ENCODE results near the gene SPACA9. TPM values are rescaled to one million over a fixed set of nuclear protein-coding genes. Genes with fewer than 3 reads are reported as not detected.

SPACA9 gene
- total and polyA plus RNA-seq, 2 of the 4 experiments (the other 2 are of a cell fraction), result 0.90 to 4.9 TPM

GRCh38 chr9:132896906-132897305, 18.2 kb downstream of the SPACA9 start:
- no TSS peak for BruUV-seq (replicated peaks)
- TF ChIP-seq USF2 (IDR thresholded peaks at IDR 0.05; ENCODE audit: low read depth, low read length) (peak; percentile 48; the same call in 1 of the 2 replicates), MAFK (IDR thresholded peaks at IDR 0.05; ENCODE audit: low read depth, low read length) (peak; percentile 27; the same call in 1 of the 2 replicates), CTCF (conservative IDR thresholded peaks at IDR 0.05; ENCODE audit: low read depth, low read length) (no peak), SMC3 (IDR thresholded peaks at IDR 0.05; ENCODE audit: low read depth, low read length) (no peak)
- DNase-seq, result peak; percentile 25

More at GRCh38 chr9:132896906-132897305, 18.2 kb downstream of the SPACA9 start:
- ChIA-PET POLR2A (ENCODE audit: unreplicated experiment) (no interaction called here), CTCF (no interaction called here)
- H3K4me2 ChIP-seq (ENCODE audit: low read depth, low read length), result no peak overlapping the region
- H2BK20ac ChIP-seq (ENCODE audit: low read depth, low read length), result no peak overlapping the region
- no peak overlapping the region for H2AK9ac ChIP-seq (replicated peaks; ENCODE audit: low read depth, low read length, poor library complexity)
- H4K91ac ChIP-seq (ENCODE audit: insufficient read depth, low read depth, low read length), result no peak overlapping the region
- no peak overlapping the region for H3K23ac ChIP-seq (ENCODE audit: low read depth, low read length)
- intact Hi-C loops (cut with micrococcal nuclease), result no loop called here
- peaks cover 11% of the 10 kb centered on the region; the same call in 1 of the 2 replicates for H4K20me1 ChIP-seq (ENCODE audit: insufficient read depth, low read length)
- no peak overlapping the region for H3K4me3 ChIP-seq (ENCODE audit: insufficient read depth, low read depth, low read length)
- 43% methylated on average over 6 of the region's 6 CpGs; no CpG with 5 or more reads in 1 of the 2 experiments for WGBS, 2 experiments (ENCODE audit: extremely low coverage in 2 of 2, insufficient read length in 1 of 2)
- no peaks in the 10 kb centered on the region for H3K79me1 ChIP-seq (ENCODE audit: low read depth in 1 of 2, low read length in 2 of 2)
- H2AK5ac ChIP-seq (ENCODE audit: low read depth, low read length), result no peak overlapping the region
- no peaks in the 10 kb centered on the region for H3K4me1 ChIP-seq (ENCODE audit: control insufficient read depth, insufficient read depth, low read length)
- no peak overlapping the region for H2BK5ac ChIP-seq (ENCODE audit: low read depth, low read length, poor library complexity, severe bottlenecking)
- in situ Hi-C loops (cut with MboI; ENCODE audit: low sequenced_read_pairs), result no loop called here
- no peak overlapping the region for H4K5ac ChIP-seq (ENCODE audit: low read depth, low read length)
- H3K9me3 ChIP-seq (ENCODE audit: control insufficient read depth, insufficient read depth, low read length), result no peaks in the 10 kb centered on the region
- H4K8ac ChIP-seq (ENCODE audit: low read depth in 2 of 2, low read length in 2 of 2), result no peak overlapping the region
- H3K36me3 ChIP-seq (ENCODE audit: control insufficient read depth, insufficient read depth, low read length), result peaks cover 62% of the 10 kb centered on the region
- H2BK120ac ChIP-seq (ENCODE audit: low read depth, low read length), result no peak overlapping the region
- no peak overlapping the region for H3K9ac ChIP-seq (ENCODE audit: low read depth, low read length)
- no peak overlapping the region for H2AFZ ChIP-seq (replicated peaks; ENCODE audit: low read length, poor library complexity)
- no peaks in the 10 kb centered on the region for H3K27me3 ChIP-seq (ENCODE audit: control insufficient read depth, insufficient read depth, low read length)
- H3K27ac ChIP-seq (ENCODE audit: insufficient read depth, low read length), result no peak overlapping the region
- no peak overlapping the region for H3K4ac ChIP-seq (ENCODE audit: low read depth, low read length)
- H3K9me1 ChIP-seq (ENCODE audit: insufficient read depth, low read length), result no peaks in the 10 kb centered on the region
- no peak overlapping the region for H3K14ac ChIP-seq (replicated peaks; ENCODE audit: low read depth, low read length)
- no peak for ATAC-seq (ENCODE audit: low read depth)
- H3K56ac ChIP-seq (ENCODE audit: extremely low read depth, insufficient read depth, low read length), result no peak overlapping the region
- no peak overlapping the region for H2BK15ac ChIP-seq (ENCODE audit: low read depth, low read length)
- dilution Hi-C loops (cut with HindIII; ENCODE audit: low sequenced_read_pairs, unreplicated experiment), result no loop called here
- H3K18ac ChIP-seq (ENCODE audit: low read depth, low read length), result no peak overlapping the region
